ENCODE data around the gene NYNRIN.

Gene NYNRIN

DNA sequence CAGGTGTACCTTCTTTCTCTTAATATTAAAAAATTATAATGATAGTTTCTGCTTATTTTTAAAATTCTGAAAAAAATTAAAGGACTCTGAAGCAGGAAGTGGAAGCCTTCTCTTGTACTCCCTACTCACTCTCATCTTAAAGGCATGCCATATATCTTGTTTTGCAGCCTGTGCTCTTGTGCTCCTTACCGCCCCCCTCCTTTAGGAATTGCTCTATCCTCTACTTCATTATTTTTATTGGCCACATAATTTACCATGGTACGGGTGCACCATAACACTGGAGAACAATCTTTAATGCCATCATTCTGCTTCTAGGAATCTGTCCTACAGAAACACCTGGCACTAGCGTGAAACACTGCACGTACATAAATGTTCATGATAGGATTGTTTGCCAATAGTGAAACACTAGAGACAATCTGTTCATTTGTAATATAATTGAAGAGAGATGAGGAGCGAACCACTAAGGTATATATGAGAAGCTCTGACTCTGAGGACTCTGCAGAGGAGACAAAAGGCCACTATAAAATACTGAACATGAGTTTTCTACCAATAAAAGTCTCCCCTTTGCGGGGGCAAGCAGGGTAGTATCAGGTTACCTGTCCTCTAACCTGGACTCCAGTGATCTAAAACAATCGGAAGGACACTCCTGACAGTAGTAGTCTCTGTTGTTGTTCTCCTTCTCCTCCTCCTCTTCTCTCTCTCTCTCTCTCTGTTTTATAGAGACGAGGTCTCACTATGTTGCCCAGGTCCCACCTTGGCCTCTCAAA lies 6.3 kb upstream of the NYNRIN start:
- no peak for ATAC-seq
- DNase-seq = no peak

GRCh38 chr14:24394275-24394674 lies 4.5 kb upstream of the NYNRIN start:
- DNase-seq (no peak), ATAC-seq (no peak)

GRCh38 chr14:24395609-24396582 lies 2.9 kb upstream of the NYNRIN start:
- no peak for ATAC-seq
- no peak for DNase-seq

GRCh38 chr14:24397639-24398292 lies 1.0 kb upstream of the NYNRIN start:
- DNase-seq (no peak), ATAC-seq (no peak)

GRCh38 chr14:24398293-24398652 lies 530 bp upstream of the NYNRIN start:
- no peak for DNase-seq

GRCh38 chr14:24399447-24399822 lies 632 bp downstream of the NYNRIN start:
- DNase-seq (no peak), ATAC-seq (peak; percentile 11)

More at GRCh38 chr14:24398293-24398652, 530 bp upstream of the NYNRIN start:
- ATAC-seq = no peak

- ATAC-seq = no peak
- no peak for DNase-seq
Observed at GRCh38 chr14:24399999-24400718, 1.4 kb downstream of the NYNRIN start.

DNA sequence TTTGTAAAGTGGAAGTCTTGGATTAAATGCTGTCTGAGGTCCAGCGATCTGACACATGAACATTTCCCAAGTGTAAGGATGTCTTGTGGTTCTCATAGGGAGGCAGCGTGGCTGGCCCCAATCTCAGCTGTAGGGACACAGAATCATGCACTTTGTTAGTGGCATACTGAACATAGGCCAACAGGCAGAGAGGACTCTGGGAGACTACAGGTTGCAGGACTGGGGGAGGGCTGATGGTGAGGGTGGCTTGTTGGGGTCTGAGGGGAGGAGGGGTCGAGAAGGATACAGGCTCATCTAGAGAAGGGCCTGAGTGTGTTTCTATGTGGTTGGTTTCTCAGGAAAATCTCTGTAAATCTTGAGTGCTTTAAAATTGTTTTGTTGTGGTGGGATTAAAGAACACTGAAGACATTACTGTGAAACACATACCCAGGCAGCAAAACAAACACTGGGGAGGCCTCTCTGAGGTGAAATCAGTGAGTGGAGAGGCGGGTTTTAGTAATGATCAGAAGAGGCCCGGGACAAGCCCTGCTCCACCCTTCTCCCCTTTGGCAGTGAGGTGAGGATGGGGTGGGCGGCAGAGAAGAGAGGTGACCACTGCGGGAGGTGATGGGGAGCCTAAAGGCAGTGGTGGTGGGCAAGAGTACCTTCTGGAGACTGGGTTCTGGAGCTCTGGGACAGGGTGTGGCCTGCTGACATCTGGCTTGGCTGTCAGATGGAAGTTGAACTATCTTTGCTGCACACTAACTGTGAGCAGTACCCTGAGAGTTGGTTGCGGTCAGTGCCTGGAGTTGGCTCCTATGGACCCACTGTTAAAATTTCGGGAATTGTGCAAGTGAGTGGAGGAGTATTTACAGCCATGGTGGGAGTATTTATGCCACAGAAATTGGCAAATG lies 3.3 kb downstream of the NYNRIN start:
- ATAC-seq (no peak), DNase-seq (no peak)

DNA sequence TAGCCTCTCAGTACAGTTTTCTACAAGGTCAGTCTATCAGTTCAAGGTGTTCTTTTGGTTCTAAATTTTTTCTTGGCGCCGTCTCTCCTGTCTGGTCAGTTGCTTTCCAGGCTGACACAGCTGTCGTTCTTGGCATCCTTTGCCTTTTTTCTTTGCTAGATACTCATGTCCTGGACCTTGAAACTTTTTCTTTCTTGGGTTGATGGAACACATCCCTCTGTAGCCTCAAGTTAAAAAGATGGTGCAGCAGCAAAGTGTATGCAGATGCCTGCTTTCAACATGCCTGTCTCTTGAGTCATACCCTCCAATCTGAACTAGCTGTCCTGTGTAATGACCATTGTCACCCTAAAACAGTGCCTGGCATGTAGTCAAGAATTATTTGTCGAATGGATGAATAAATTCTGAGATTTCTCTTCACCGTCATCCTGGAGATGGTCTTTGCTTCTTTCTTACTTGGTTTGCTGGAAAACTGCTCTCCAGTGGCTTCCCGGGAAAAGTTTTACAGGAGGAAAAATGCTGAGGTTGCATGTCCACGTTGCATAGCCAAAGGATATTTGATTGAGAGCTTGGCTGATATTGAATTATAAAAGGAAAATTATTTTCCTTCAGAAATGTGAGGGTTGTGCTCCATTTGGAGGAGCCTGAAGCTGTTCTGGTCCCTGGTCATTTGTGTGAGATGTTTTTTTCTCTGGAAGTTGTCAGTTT lies 4.6 kb downstream of the NYNRIN start:
- no peak for ATAC-seq
- DNase-seq = no peak

GRCh38 chr14:24404814-24405213 lies 6.0 kb downstream of the NYNRIN start:
- DNase-seq = no peak
- no peak for ATAC-seq

GRCh38 chr14:24406416-24406815 lies 7.6 kb downstream of the NYNRIN start:
- ATAC-seq (no peak), DNase-seq (no peak)

DNA sequence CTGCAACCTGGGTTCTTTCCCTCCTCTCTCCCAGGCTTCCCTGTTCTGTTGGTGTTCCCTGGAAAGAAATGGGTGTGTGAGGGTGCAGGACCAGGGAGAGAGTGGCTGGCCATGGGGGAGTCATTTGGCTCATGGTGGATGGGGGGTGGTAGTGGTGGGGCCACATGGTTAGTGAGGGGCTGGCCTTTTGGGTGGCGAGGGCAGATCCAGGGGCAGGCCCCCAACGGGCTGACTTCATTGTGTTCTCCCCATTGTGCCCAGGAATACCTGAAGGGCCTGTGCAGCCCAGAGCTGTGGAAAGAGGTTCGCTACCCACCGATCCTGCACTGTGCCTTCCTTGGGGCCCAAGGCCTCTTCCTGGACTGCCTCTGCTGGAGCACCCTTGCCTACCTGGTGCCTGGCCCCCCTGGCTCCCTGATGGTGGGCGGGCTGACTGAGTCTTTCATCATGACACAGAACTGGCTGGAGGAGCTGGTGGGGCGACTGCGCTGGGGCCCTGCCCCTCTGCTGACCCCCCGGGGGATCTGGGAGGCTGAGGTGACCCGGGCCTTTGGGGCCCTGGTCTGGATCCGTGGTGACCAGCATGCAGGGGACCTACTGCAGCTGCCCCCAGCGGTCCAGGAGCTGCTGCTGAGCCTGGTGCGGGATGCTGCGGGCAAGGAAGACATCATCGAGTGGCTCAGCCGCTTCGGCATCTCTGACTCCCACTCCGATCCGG lies 9.0 kb downstream of the NYNRIN start:
- ATAC-seq = no peak
- no peak for DNase-seq

GRCh38 chr14:24408764-24409163 lies 10.0 kb downstream of the NYNRIN start:
- no peak for DNase-seq

GRCh38 chr14:24409192-24409591 lies 10.4 kb downstream of the NYNRIN start:
- no peak for ATAC-seq
- no peak for DNase-seq

More at GRCh38 chr14:24408764-24409163, 10.0 kb downstream of the NYNRIN start:
- no peak for ATAC-seq

DNA sequence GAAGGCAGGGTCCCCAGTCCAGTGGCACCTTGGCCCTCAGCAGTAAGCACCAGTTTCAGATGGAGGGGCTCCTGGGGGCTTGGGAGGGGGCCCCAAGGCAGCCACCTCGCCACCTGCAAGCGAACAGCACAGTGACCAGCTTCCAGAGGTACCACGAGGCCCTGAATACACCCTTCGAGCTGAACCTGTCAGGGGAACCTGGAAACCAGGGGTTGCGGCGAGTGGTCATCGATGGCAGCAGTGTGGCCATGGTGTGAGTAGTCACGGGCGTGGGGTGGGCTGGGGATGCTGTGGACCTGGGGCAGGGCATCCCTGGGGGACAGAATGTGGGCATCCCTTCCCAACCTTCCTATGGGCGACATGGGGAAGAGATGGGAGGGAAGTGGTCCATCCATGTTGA lies 11.2 kb downstream of the NYNRIN start:
- no peak for DNase-seq
- no peak for ATAC-seq

GRCh38 chr14:24411443-24412389 lies 12.9 kb downstream of the NYNRIN start:
- DNase-seq (peak; percentile 30), ATAC-seq (peak; percentile 51)

DNA sequence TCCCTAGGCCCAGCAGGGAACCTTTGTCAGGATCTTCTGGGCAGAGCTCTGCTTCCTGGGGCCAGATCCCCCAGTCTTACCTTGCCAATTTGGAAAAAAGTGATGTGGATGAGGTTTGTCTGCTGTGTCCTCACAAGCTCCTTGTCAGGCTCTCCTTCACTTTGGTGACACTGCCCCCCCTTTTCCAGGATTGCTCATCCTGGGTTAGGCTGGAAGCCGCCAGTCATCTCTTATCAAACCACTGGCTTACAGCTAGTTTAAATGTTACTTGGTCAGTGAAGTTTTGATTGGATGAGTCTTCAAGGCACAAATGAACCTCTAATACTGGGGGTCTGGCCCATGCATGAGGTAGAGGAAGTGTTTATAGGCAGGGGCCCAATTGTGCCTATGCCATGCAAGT lies 15.3 kb downstream of the NYNRIN start:
- ATAC-seq (no peak), DNase-seq (no peak)

GRCh38 chr14:24414732-24415420 lies 16.1 kb downstream of the NYNRIN start:
- ATAC-seq (no peak), DNase-seq (no peak)
